Measurements from ENCODE around the gene CFAP46.

The CFAP46 gene

DNA sequence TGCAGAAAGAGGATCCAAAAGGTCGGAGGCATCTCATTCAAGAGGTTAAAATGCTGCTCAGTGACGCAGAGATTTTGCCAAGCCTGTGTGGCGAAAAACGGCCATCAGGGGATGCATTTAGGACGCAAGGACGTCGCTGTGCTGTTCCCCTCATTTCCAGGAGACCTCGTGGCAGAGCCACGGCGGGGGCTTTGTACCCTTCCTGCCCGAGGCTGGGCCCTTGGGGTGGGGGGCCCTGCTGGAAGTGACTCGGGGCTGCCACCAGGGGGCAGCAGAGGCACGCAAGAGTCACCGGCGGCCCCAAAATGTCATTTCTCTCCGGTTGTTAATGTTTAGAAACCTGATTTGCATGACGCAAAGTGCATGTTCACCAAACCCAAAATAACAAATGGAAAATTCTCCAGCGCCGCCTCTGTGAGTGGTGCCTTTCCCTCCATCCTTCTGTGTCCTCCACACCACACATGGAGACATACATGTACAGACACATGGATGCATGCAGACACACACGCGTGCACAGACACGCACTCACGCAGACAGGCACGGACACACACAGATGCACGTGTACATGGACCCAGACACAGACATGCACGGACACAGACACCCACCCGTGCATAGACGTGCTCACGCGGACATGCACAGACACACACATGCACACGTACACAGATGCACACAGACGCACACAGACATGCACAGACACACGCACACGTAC lies 105.4 kb downstream of the CFAP46 start:
- Mint-ChIP-seq H3K36me3 (ENCODE audit: low read depth) (no peaks in the 10 kb centered on the region), H3K27me3 (peaks cover 3% of the 10 kb centered on the region), H3K9me3 (peaks cover 3% of the 10 kb centered on the region), H3K4me1 (ENCODE audit: low read depth) (no peaks in the 10 kb centered on the region), H3K27ac (no peak overlapping the region), H3K4me3 (no peak overlapping the region)

GRCh38 chr10:132836248-132836831 lies 106.0 kb downstream of the CFAP46 start:
- H3K9me3 Mint-ChIP-seq = no peaks in the 10 kb centered on the region
- no peaks in the 10 kb centered on the region for H3K36me3 Mint-ChIP-seq (ENCODE audit: low read depth)
- H3K4me1 Mint-ChIP-seq (ENCODE audit: low read depth) = no peaks in the 10 kb centered on the region
- H3K27me3 Mint-ChIP-seq = peaks cover 3% of the 10 kb centered on the region
- no peak overlapping the region for H3K4me3 Mint-ChIP-seq
- H3K27ac Mint-ChIP-seq = no peak overlapping the region

DNA sequence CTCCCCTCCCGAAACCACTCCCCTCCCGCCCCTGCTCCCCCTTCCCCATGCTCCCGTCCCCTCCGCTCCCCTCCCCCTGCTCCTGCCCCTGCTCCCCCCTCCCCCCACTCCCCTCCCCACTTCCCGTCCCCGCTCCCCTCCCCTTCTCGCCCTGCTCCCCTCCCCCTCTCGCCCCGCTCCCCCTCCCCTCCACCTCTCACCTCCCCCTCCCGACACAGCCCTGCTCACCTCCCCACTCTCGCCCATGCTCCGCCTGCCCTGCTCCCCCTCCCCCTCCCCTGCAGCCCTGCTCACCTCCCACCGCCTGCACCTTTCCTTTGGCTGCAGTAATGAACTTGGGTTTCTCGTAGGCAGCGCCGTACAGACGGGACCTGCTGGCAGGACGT lies 106.5 kb downstream of the CFAP46 start:
- H3K4me1 Mint-ChIP-seq (ENCODE audit: low read depth) = no peaks in the 10 kb centered on the region
- no peak overlapping the region for H3K27ac Mint-ChIP-seq
- H3K27me3 Mint-ChIP-seq = peaks cover 3% of the 10 kb centered on the region
- H3K36me3 Mint-ChIP-seq (ENCODE audit: low read depth) = no peaks in the 10 kb centered on the region
- no peak overlapping the region for H3K4me3 Mint-ChIP-seq
- no peaks in the 10 kb centered on the region for H3K9me3 Mint-ChIP-seq

DNA sequence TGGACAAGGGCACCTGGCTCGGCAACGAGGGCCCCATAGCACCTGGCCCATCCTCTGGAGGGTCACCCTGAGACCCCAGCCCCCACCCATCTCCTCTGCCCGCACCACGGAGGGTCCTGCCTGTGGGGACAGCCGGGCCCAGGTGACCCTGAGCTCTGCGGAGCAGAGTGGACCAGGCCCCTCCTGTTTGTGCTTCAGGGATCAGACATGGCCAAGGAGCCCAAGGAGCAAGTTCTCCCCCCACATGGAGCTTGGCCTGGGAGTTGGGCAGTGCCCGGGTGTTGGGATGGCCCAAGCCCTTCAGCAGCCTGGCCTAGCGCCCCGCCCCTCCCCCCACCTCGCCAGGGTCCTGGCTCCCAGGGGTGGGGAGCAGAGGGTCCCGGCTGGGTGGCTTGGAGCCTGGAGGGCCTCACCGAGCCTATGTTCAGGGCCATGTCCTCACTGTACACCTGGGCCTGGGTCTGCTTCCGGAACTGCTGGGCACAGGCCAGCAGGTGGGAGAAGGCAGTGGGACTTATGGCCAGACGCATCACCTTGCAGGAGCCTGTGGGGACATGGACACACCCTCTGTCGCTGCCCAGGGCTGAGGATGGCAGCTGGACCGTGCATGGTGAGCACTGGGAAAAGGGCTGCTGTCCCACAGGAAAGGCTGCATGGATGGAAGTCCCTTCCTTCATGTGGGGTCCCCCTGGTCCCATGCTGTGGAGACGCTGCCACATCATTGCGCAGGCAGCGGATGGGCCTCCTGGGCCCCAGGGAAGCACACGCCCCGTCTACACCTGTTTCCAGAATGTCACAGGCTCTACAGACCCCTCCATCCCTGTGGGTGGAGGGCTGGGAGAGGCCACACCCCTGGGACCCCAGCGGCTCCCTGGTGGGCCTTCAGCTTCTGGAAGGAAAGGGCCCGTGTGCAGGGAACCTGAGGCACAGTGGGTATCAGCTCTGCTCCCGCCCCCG lies 107.2 kb downstream of the CFAP46 start:
- no peaks in the 10 kb centered on the region for H3K4me1 Mint-ChIP-seq (ENCODE audit: low read depth)
- no peak overlapping the region for H3K27ac Mint-ChIP-seq
- no peak overlapping the region for H3K4me3 Mint-ChIP-seq
- H3K36me3 Mint-ChIP-seq (ENCODE audit: low read depth) = no peaks in the 10 kb centered on the region
- peaks cover under 1% of the 10 kb centered on the region for H3K27me3 Mint-ChIP-seq
- no peaks in the 10 kb centered on the region for H3K9me3 Mint-ChIP-seq

GRCh38 chr10:132834311-132834761 lies 108.0 kb downstream of the CFAP46 start:
- Mint-ChIP-seq H3K27me3 (no peaks in the 10 kb centered on the region), H3K4me3 (no peak overlapping the region)

GRCh38 chr10:132833421-132834111 lies 108.8 kb downstream of the CFAP46 start:
- H3K4me3 Mint-ChIP-seq = no peak overlapping the region
- no peaks in the 10 kb centered on the region for H3K4me1 Mint-ChIP-seq (ENCODE audit: low read depth)
- no peaks in the 10 kb centered on the region for H3K9me3 Mint-ChIP-seq
- H3K27me3 Mint-ChIP-seq = no peaks in the 10 kb centered on the region
- H3K27ac Mint-ChIP-seq = no peak overlapping the region
- H3K36me3 Mint-ChIP-seq (ENCODE audit: low read depth) = no peaks in the 10 kb centered on the region

More at GRCh38 chr10:132834311-132834761, 108.0 kb downstream of the CFAP46 start:
- Mint-ChIP-seq H3K4me1 (ENCODE audit: low read depth) (no peaks in the 10 kb centered on the region), H3K36me3 (ENCODE audit: low read depth) (no peaks in the 10 kb centered on the region), H3K27ac (no peak overlapping the region), H3K9me3 (no peaks in the 10 kb centered on the region)

GRCh38 chr10:132832186-132832969 lies 110.0 kb downstream of the CFAP46 start:
- no peak overlapping the region for H3K4me3 Mint-ChIP-seq
- no peaks in the 10 kb centered on the region for H3K27me3 Mint-ChIP-seq
- H3K4me1 Mint-ChIP-seq (ENCODE audit: low read depth) = no peaks in the 10 kb centered on the region
- H3K36me3 Mint-ChIP-seq (ENCODE audit: low read depth) = no peaks in the 10 kb centered on the region
- H3K27ac Mint-ChIP-seq = no peak overlapping the region
- no peaks in the 10 kb centered on the region for H3K9me3 Mint-ChIP-seq

- Mint-ChIP-seq H3K4me1 (ENCODE audit: low read depth) (no peaks in the 10 kb centered on the region), H3K36me3 (ENCODE audit: low read depth) (no peaks in the 10 kb centered on the region)
These were observed 113.0 kb downstream of the CFAP46 start for GRCh38 chr10:132829403-132829802.

GRCh38 chr10:132828681-132829080 lies 113.7 kb downstream of the CFAP46 start:
- no peaks in the 10 kb centered on the region for H3K9me3 Mint-ChIP-seq
- no peaks in the 10 kb centered on the region for H3K27me3 Mint-ChIP-seq
- H3K36me3 Mint-ChIP-seq (ENCODE audit: low read depth) = no peaks in the 10 kb centered on the region
- H3K4me1 Mint-ChIP-seq (ENCODE audit: low read depth) = no peaks in the 10 kb centered on the region
- H3K4me3 Mint-ChIP-seq = no peak overlapping the region
- no peak overlapping the region for H3K27ac Mint-ChIP-seq

More at GRCh38 chr10:132829403-132829802, 113.0 kb downstream of the CFAP46 start:
- Mint-ChIP-seq H3K27me3 (no peaks in the 10 kb centered on the region), H3K4me3 (no peak overlapping the region), H3K9me3 (no peaks in the 10 kb centered on the region), H3K27ac (no peak overlapping the region)

- H3K4me1 Mint-ChIP-seq (ENCODE audit: low read depth) = no peaks in the 10 kb centered on the region
- no peaks in the 10 kb centered on the region for H3K36me3 Mint-ChIP-seq (ENCODE audit: low read depth)
- no peak overlapping the region for H3K27ac Mint-ChIP-seq
- H3K4me3 Mint-ChIP-seq = no peak overlapping the region
- H3K9me3 Mint-ChIP-seq = no peaks in the 10 kb centered on the region
- H3K27me3 Mint-ChIP-seq = no peaks in the 10 kb centered on the region
These were observed 114.4 kb downstream of the CFAP46 start for GRCh38 chr10:132827861-132828539.

- no peaks in the 10 kb centered on the region for H3K27me3 Mint-ChIP-seq
These were observed 115.0 kb downstream of the CFAP46 start for GRCh38 chr10:132827423-132827789.

DNA sequence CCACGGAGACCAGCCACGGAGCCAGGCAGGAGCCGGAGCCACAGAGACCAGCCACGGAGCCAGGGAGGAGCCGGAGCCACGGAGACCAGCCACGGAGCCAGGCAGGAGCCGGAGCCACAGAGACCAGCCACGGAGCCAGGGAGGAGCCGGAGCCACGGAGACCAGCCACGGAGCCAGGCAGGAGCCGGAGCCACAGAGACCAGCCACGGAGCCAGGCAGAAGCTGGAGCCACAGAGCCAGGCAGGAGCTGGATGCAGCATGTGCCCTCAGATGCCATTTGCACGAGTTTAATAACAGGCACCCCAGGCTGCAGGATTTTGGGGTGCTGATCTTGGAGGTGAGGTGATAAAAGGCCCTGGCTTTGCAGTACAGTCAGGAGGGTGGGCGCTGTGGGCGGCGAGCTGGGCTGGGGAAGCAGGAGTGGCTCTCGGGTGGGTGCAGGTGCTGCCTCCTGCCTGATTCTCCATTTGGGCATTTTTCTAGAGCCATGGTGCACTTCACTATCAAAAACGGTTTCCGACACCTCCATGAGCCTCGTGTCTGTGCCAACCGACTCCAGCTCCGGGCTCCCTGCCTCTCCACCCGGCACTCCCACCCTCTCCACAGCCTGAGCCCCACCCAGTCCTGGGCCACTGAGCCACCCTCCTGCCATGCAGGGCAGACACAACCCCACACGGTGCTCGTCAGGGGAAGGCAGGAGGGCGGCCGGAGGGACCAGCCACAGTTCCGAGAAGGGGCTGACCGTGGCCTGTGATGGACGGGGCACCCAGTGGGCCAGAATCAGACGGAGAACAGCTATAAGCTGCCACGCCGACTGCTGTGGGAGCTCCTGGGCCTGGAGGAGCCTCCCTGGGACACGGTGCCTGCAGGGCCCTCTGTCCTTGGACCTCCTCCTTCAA lies 115.6 kb downstream of the CFAP46 start:
- Mint-ChIP-seq H3K4me3 (no peak overlapping the region), H3K9me3 (no peaks in the 10 kb centered on the region), H3K4me1 (ENCODE audit: low read depth) (no peaks in the 10 kb centered on the region), H3K36me3 (ENCODE audit: low read depth) (no peaks in the 10 kb centered on the region), H3K27me3 (no peaks in the 10 kb centered on the region), H3K27ac (no peak overlapping the region)

More at GRCh38 chr10:132827423-132827789, 115.0 kb downstream of the CFAP46 start:
- Mint-ChIP-seq H3K36me3 (ENCODE audit: low read depth) (no peaks in the 10 kb centered on the region), H3K9me3 (no peaks in the 10 kb centered on the region), H3K27ac (no peak overlapping the region), H3K4me3 (no peak overlapping the region), H3K4me1 (ENCODE audit: low read depth) (no peaks in the 10 kb centered on the region)

Data from stimulated activated naive CD8-positive, alpha-beta T cell treated with anti-CD3 and anti-CD28 coated beads, Interleukin-15, Interleukin-2, amounts not matched to agents 100 ng/mL and 50 ng/mL, for 24 hours (primary cell).